Posterior vena cava (tissue), 2 donors: ENCODE results near the gene CAPZB. TPM values are rescaled to one million over a fixed set of nuclear protein-coding genes. Genes with fewer than 3 reads are reported as not detected.
A peak's percentile ranks its signal among the peaks of the same experiment; 100 is the strongest.

Experiments used
- DNase-seq: peaks from one replicate; pipeline ENCODE4 v3.0.0-alpha.2; 2020; ENCODE audit warnings: low spot score
- intact Hi-C, 2 donors: fragments of 100-400 bp; cut with DNase I; formaldehyde crosslinking; loops; one replicate each; pipeline versions ENCODE4 v1.14.1 to v1.14.2; 2022 to 2023
- total RNA-seq, 2 donors: library from RNA; stranded (reverse); fragmentation: NEBNext Ultra II Directional; extraction: Animal tissue kit (Norgen Biotek cat#: 25700); gene quantifications; one replicate each; pipeline ENCODE4 v1.2.1, GENCODE V29; 2021
- donor health status: DM: yes; HTN: yes; CAD: no.
- donor health status: DM: yes; HTN: yes; CAD: no.

CAPZB gene
- total RNA-seq, 2 donors from 2014 or later: 255 to 277 TPM

DNA sequence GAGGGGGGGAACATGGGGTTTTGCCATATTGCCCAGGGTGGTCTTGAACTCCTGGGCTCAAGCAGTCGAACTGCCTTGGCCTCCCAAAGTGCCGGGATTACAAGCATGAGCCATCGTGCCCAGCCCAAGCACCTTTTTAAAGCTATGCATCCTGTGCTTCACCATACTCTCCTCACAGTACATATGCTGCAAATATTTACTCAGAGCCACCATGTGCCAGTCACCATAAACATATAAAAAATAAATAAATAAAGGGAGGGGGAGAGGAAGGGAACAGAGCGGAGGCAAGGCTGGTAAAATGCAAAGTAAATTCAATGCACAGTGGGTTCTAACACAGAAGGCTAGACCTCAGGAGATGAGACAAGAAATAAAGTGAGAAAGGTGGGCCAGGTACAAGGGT is 64.7 kb downstream of the CAPZB start:
- intact Hi-C loops: no loop called here
- peak; percentile 14 for DNase-seq

DNA sequence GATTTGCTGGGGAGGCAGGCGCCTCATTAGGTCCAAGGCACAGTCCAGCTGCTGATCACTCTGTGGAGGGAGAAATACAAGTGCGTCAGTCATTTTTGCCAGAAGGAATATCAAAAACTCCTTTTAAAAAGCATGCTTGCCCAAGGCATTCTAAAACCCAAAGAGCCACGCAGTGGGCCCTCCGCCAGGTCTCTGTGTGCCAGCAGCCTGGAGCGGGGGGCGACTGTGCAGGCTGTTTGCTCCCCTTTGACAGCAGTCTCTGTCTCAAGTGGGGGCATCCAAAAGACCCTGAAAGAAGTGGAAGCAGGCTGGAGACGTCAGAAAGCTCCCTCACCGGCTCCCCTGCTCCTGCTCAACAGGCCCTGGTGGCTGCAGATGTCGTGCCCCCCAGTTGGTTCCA is 65.6 kb downstream of the CAPZB start:
- DNase-seq: no peak
- intact Hi-C loops: no loop called here

DNA sequence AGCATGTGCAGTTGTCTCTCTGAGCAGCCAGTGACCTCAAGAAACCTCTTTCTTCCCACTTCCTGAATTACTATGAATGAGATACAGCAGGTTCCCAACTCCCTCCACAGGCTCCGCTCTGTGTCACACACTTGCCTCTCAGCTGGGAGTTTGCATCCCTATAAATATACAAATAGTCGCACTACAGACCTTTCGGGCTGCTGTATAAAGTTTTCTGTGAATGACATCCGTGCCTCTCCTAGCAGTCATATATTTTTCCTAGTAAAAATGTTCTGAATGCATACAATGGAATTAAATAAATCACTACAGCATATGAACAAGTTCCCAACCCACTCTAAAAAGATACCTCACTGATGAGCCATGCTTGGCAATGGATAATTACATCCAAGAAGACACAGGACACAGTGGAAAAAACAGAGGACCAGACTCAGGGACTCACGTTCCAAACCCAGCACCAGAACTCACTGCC is 66.8 kb downstream of the CAPZB start:
- no peak for DNase-seq
- intact Hi-C loops: no loop called here

DNA sequence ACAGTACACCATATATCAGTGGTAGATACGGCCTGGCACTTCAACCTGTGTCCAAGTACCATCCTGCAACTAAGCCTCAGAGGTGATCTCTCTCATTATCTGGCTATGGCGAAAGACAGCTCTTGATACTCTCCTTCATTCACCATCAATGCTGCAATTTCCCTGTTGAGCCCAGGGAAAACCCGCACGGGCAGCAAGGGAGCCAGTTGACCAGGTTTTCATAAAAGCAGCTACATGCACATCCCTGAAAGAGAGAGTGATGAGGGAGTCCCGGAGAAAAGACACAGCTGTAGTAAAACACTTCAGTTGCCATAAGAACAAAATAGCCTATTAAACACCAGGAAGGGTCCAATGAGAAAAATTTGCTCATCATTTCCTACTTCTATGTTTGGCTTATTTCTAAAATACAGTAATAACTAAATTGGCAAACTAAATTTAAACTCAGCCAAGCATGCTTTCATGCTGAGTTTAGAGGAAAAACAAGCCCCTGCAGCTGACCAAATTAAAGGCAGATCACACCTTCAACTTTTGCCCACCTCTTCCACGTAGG is 68.3 kb downstream of the CAPZB start:
- intact Hi-C loops: no loop called here
- DNase-seq: no peak

DNA sequence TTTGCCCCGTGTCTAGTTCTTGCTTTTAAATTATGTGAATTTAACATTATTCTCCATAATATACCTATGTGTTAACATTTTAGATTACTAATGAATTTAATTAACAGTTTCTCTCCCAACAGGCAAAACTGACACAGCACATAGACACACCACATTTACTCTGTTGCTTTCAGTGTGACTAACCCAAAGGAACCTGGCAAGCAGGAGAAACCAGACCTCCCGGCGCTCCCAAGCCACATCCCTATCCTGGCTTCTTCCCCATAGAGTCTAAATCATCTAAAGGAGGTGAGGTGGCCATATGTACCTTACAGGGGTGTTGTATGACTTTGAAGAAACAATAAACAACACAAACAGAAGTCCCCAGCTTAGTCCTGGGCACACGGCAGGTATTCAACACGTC is 69.2 kb downstream of the CAPZB start:
- no peak for DNase-seq
- intact Hi-C loops: no loop called here

DNA sequence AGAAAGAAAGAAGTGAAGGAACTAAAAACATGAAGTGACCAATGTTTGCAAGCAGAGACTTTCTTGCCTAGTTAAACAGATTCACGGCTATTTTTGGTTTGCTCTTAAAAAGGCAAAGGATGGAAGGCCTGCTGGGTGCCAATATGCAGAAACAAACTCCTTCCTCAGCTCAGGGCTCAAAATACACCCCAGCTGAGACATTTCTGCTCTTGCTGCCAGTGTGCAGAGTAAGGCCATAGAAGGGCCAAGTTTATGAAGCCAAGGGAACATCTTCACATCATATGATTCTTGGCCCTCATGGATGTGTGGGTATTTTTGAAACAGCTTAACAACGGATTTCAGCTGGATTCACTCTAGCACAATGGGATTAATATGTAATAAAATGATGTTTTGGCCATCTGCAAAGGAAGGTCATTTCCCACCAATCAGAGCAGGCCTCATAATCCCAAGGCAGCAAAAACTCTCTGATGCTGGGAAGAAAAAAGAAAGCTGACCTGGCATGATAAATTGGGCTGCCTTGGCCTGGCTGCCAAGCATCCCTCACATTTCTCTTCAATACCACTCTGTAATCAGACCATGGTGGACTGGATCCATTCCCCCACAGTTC is 70.7 kb downstream of the CAPZB start:
- intact Hi-C loops: no loop called here
- no peak for DNase-seq

DNA sequence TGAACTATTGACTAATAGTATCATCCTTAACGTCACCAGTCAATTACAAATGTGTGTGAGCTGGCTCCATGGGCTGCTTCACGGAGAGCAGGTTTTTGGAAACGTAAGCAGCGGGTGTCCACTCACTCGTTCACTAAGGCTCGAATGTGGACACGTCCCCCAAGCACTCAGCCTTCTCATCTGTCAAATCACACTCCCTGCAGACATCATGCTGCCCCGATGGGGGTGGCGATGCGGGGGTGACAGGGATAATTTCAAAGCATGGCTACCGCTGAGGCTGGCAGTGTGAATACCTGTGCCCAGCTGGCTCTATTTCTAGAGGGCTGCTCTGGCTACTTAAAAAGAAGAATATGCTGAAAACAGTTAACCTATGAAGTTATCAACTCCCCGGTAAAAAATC is 71.3 kb downstream of the CAPZB start:
- DNase-seq: no peak
- intact Hi-C loops: no loop called here

DNA sequence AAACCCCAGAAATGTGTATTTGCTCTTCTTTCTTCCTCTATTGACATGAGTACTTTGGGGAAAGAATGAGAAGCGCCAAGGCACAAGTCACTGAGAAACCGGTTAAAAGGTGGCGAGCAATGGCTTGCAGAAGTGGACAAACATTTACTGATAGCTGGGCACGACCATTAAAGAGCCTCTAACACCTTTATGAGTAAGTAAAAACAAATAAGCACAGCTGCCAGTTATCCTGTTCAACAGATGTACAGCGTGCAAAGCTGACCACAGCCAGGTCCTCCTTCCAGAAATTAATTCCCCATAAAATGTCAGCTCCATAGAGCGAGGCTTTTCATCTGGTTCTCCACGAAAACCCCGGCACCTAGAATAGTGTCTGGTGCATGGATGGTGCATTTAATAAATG is 72.7 kb downstream of the CAPZB start:
- intact Hi-C loops: no loop called here
- no peak for DNase-seq

DNA sequence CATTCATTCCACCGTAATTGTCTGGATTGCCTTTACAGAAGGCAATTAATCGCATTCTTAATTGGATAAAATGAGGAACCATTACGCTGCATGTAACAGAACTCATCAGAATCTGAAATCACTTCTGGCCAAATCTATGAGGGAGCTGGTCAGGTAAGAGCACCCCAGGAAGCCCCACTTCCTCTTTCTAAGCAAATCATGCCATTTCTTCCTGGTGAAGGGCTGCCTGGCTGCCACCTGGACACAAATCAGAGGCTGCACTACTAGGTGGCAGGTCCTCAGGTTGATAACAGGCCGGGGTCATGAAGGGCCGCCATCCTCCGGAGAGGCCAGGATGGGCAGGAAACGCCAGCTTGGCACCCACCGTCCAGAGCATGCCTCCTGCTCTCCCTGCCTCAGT is 73.7 kb downstream of the CAPZB start:
- intact Hi-C loops: no loop called here
- DNase-seq: no peak

DNA sequence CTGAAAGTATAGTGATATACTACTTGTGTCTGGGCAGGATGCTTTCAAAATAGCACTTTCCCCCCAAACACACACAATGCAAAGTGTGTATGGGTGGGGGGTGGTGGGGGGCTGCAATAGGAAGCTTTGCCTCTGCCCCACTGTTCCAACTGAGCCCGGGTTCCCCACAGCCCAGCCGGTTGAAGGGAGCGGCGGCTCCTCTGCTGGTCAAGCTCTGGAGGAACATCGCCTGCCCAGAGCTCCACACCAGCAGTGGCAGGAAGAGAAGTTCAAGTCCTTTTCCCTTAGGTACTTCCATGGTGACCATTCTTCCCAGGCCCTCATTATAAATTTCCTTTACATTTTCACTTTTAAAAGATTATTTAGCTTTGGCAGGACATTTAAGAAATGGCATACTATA is 74.9 kb downstream of the CAPZB start:
- intact Hi-C loops: no loop called here
- DNase-seq: no peak

DNA sequence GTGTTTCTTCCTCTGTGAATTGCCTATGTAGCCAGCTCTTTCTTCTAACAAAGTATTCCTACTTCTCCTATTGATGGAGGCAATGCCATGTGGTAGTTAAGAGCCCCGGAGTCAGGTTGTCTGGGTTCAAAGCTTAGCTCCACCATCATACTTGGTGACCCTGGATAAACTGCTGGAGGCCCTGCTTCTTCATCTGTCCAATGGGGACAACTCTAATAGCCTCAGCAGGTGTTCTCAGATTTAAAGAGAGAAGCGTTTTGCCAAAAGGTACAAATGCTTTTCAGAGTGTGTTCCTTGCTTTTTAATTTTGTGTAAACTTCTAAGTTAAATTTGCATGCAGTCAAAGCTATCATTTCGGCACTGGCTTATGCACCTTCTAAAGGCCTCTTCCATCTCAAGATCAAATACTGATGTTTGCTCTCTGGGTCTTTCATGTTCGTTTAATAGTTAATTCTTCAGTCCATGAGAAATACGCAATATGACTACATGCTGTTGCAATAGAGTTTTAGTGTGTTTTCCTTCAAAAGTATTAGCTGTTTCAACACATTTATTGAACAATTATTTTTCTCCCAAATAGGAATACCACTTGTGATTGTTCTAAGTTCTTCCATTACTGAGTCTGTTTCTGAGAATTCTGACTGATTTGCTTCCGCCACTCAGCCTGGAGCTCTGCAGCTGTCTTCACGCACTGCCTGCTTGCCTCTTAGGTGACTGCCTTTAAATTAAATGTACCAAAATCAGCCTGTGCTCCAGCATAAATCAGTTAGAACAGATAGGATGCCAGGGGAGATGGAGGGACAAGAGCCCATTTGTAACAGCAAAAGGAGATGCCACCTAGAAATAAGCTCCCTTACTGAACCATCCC is 75.6 kb downstream of the CAPZB start:
- DNase-seq: no peak
- intact Hi-C loops: loop anchor here in 1 of 2 donors (5.0 kb wide), 2 partner anchors 33 to 73 kb away; no protein-coding TSS in a partner anchor

DNA sequence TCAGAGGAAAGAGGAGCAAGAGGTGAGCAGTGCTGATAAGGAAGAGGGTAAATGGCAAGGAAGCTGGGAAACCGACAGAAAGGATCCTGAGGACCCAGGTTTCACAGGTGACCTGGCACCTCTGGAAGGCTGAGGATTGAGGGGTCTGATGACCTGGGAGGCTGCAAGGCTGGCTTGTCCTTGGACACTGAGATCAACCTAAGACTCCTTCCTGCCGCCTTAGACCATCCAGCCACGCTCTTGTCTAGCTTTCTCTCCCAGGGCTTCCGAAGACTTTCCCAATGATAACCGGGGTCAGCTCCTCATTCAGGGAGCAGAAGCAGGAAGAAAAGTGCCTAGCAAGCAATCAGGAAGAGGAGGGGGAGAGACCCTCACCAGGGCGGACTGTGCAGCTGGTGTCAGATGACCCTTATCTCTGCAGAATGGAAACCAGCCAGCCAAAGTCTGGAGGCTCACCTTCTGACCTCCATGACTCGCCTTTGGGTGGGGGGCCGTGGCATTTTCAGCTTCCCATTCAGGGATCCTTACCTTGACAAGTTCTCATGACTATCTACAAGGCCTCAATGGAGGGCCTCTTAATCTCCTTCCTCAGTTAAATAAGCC is 77.7 kb downstream of the CAPZB start:
- intact Hi-C loops: loop anchor here in 1 of 2 donors (5.0 kb wide), 2 partner anchors 35 to 75 kb away; no protein-coding TSS in a partner anchor

DNA sequence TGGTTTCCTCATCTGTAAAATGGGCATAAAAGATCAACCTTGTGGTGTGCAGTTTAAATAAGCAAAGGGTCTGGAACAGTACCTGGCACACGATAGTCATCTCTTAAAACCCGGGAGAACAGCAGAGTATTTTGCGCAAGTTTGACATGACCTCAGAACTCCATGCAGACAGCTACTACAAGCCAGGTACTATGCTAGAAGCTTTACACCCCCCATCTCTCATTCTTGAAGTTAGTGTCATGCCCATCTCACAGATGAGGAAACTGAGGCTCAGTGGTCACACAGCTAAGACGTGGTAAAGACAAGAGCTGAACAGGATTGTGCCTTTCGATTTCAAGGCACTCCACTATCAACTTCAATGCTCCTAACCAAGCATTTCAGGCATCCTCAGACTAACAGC is 78.7 kb downstream of the CAPZB start:
- DNase-seq: no peak
- intact Hi-C loops: loop anchor here in 1 of 2 donors (5.0 kb wide), 2 partner anchors 36 to 76 kb away; no protein-coding TSS in a partner anchor

More for the DNA sequence above, 77.7 kb downstream of the CAPZB start:
- DNase-seq: no peak

DNA sequence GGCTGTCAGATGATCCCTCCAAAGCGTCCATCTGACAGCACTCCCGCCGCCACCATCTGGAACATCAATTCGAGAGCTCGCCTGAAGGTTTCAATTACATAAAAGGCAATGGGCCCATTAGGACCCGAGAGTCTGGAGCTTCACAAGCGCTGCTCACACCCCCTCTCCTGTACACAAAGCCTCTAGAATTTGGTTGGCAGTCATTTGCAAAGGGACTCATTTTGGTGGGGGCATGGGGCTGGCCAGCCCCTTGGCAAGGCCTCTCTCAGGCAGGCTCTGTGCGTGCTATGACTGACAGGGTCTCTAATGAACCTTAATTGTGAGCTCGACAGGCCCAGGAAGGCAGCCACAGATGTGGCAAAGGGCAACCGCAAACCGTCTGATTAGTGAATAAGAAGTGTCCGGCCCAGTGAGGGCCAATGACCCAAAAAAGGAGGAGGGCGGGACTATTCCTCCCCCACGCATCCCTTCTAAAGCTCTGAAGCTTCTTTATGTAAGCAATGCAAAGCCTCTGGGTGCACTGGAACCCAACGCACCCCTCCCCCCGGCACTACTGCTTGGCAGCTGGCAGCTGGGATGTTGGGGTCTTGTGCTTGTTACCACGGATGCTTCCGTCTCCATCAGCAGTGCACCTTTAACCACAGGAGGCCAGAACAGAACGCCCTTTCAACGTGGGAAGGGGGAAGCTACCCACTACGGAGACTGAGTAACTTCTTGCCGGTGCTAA is 79.4 kb downstream of the CAPZB start:
- intact Hi-C loops: loop anchor here in 1 of 2 donors (5.0 kb wide), 2 partner anchors 36 to 76 kb away; no protein-coding TSS in a partner anchor
- no peak for DNase-seq

DNA sequence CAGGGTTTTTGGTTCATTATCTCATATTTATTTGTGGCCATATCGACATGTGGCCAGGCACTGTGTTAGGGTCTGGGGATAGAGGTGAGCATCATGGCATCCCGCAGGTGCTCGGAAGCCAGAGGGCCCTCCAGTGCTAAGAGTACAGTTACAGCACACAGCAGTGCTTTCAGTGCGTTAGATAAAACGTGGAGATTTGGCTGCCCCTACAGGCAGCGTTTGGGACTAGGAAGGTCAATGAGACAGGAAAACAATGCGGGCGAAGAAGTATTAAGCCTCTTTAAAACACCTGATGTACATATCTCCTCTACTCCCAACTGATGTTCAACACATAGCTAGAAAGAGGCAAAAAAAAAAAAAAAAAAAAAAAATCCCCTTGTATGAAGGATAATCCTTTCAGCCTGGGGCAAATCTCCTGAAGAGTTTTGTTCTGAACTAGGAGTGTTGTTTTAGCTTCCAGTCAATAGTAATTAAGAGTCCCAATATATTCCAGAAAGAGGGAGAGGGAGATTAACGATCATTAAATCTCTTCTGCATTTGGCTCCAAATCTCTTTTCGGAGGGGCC is 80.1 kb downstream of the CAPZB start:
- no peak for DNase-seq
- intact Hi-C loops: loop anchor here in 1 of 2 donors (5.0 kb wide), 2 partner anchors 37 to 77 kb away; no protein-coding TSS in a partner anchor

DNA sequence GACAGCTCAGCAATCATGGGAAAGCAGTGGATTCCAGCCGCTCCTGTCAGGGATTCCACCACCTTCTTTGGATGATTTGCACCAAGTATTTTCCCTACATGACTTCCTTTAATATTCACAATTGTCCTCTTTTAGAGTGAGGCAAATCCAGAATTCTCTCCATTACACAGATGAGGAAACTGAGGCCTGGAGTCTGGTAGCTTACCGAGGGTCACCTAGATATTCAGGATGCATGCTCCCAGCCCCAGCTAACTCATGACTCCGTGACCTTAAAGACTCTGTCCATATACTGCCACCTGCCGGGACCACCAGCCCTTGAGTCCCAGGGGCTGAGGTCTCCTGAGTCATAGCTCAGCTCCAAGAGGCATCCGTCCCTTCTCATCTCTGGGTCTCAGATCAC is 80.6 kb downstream of the CAPZB start:
- DNase-seq: no peak
- intact Hi-C loops: loop anchor here in 1 of 2 donors (5.0 kb wide), 2 partner anchors 38 to 78 kb away; no protein-coding TSS in a partner anchor

DNA sequence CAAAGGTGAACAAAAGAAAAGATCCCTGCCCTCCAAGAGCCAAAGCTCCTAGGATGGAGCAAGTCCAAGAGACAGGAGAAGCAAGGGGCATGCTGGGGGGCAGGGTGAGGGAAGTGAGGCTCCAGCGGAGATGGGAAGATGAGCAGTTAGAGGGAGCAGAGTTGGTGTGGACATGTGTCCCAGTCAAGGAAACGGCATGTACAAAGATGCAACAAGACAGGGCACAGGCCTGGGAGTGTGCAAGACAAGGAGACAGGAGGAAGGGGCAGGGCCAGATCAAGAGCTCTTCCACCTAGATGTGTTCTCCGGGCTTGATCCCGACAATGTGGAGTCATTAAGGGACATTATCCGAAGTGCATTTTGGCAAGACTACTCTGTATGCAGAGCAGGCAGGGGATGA is 82.1 kb downstream of the CAPZB start:
- intact Hi-C loops: no loop called here
- no peak for DNase-seq

DNA sequence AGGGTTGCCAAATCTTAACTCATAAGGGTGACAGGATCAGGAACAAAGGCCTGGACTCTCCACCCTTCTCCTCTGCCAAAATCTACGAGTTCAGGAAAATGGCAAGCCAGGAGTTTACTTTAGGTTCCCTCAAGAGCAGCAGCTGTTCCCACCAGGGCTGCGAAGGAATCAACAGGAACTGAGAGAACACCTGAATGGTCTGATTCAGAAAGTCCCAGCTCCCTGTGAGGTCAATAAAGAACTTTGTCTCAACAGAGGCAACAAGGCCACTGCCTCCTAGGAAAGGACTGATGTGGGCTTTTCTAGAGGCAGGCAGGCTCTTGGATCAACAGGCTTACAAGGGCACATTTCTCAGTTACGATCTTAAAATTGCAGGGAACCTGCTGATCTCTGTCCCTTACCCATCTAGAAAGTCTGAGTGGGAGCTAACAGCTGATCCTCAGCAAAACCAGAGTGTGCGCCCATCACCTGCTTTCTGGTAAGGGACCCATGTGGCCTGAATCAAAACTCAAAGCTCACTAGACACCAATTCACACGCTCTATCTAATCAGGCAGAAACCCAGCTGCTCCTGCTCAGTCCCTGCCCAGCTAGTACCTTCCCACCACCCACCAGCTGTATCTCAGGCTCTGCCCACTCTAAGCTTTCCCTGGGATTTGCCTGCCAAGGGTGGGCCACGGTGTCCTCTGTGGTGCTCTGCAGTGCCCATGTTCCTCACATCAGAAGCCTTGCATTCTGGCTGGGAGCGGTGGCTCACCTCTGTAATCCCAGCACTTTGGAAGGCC is 83.1 kb downstream of the CAPZB start:
- no peak for DNase-seq
- intact Hi-C loops: no loop called here
